GM10847 (cell line): ENCODE results near the gene RBPJL.

Experiments
- POLR2A ChIP-seq: IDR thresholded peaks from 2 replicates; pipeline ENCODE4 v1.6.1; 2011; ENCODE audit not compliant: insufficient read length; ENCODE audit errors: extremely low read depth

RBPJL gene

GRCh38 chr20:45342855-45343531 lies 36.4 kb downstream of the RBPJL start:
- no peak for TF ChIP-seq POLR2A

GRCh38 chr20:45343532-45344167 lies 37.0 kb downstream of the RBPJL start:
- no peak for TF ChIP-seq POLR2A

GRCh38 chr20:45344168-45344860 lies 37.7 kb downstream of the RBPJL start:
- no peak for TF ChIP-seq POLR2A

GRCh38 chr20:45345104-45345936 lies 38.7 kb downstream of the RBPJL start:
- TF ChIP-seq POLR2A = no peak

- no peak for TF ChIP-seq POLR2A
Measured at GRCh38 chr20:45346291-45346718, 39.7 kb downstream of the RBPJL start.

GRCh38 chr20:45346851-45347250 lies 40.2 kb downstream of the RBPJL start:
- no peak for TF ChIP-seq POLR2A

- no peak for TF ChIP-seq POLR2A
Measured at GRCh38 chr20:45347297-45347935, 40.8 kb downstream of the RBPJL start.

- TF ChIP-seq POLR2A = peak; percentile 74
Measured at GRCh38 chr20:45347936-45348778, 41.5 kb downstream of the RBPJL start, which contains the start of gene SDC4. Gene SDC4 (minus strand): TSS chr20:45348424. CDS start chr20:45348384, 40 bp downstream.

- TF ChIP-seq POLR2A = no peak
Measured at GRCh38 chr20:45350217-45350616, 43.6 kb downstream of the RBPJL start.

- no peak for TF ChIP-seq POLR2A
Measured at GRCh38 chr20:45352729-45353128, 46.1 kb downstream of the RBPJL start.

- no peak for TF ChIP-seq POLR2A
Measured at GRCh38 chr20:45353746-45354145, 47.1 kb downstream of the RBPJL start.

GRCh38 chr20:45354423-45355208 lies 48.0 kb downstream of the RBPJL start:
- no peak for TF ChIP-seq POLR2A
